HUES6 (cell line): ENCODE data around the gene HMGN4.
A peak's percentile ranks its signal among the peaks of the same experiment; 100 is the strongest.
"Not testable (repeated sequence)": the region's sequence is repeated elsewhere in the genome, so short reads cannot be mapped to it uniquely, and the experiment has no call there.

Experiments used
- H3K27ac ChIP-seq: 2 replicates; pipeline ENCODE4 v1.7.0; 2013; ENCODE audit warnings: low read depth, mild to moderate bottlenecking, low read length, inconsistent platforms
- H3K27me3 ChIP-seq: 2 replicates; pipeline ENCODE4 v1.6.1; 2013; ENCODE audit warnings: low read length; ENCODE audit not compliant: control insufficient read depth, insufficient read depth
- H3K36me3 ChIP-seq: 2 replicates; pipeline ENCODE4 v1.6.1; 2013; ENCODE audit warnings: low read length; ENCODE audit not compliant: control insufficient read depth, insufficient read depth
- H3K4me1 ChIP-seq: 2 replicates; pipeline ENCODE4 v1.6.1; 2013; ENCODE audit warnings: low read length; ENCODE audit not compliant: control insufficient read depth, insufficient read depth
- H3K4me3 ChIP-seq: 2 replicates; pipeline ENCODE4 v1.5.1; 2013; ENCODE audit warnings: low read depth, low read length
- H3K9ac ChIP-seq: one replicate; pipeline ENCODE4 v1.6.1; 2013; ENCODE audit warnings: mild to moderate bottlenecking, low read length
- H3K9me3 ChIP-seq: 2 replicates; pipeline ENCODE4 v1.6.1; 2013; ENCODE audit warnings: low read depth, low read length; ENCODE audit not compliant: control insufficient read depth, insufficient read depth

HMGN4 gene

DNA sequence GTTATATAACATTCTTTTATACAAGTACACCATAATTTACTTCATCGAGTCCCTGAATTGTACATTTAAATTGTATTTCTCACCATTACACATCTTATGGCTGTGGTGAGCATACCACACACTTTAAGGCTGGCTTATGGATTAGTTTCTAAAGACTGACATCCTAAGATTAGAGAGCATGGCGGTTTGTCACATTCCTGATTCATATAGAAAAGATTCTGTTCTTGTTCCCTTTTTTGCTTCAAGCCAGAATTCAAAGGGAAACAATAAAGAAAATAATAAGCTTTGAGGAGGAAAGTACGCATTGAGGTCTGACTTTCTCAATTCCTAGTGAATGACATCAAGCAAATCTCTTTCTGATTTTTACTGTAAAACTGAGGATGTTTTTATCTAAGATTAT lies 35.5 kb upstream of the HMGN4 start:
- Histone ChIP-seq H3K4me3 (no peak overlapping the region), H3K9me3 (no peaks in the 10 kb centered on the region), H3K27ac (no peak overlapping the region), H3K27me3 (peaks cover 43% of the 10 kb centered on the region), H3K36me3 (no peaks in the 10 kb centered on the region), H3K9ac (no peak overlapping the region), H3K4me1 (peaks cover 5% of the 10 kb centered on the region; the same call in 1 of the 2 replicates)

DNA sequence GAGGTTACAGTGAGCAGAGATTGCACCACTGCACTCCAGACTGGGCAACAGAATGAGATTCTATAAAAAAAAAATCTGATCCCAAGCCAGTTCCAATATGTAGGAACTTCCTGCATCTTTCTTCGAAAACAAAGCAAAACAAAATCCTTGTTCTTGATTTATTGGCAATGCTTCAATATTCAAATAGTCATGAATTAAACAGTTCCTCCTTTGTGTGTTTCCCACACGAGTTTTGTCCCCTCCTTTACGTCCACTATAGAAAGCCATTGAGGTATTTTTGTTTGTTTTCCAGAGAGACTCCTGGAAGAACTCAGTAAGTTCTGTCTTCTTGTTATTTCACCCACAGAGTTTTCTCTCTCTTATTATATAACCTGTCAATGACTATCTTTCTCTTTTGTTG lies 30.5 kb upstream of the HMGN4 start:
- H3K4me1 ChIP-seq, result no peaks in the 10 kb centered on the region
- H3K9me3 ChIP-seq, result no peaks in the 10 kb centered on the region
- no peak overlapping the region for H3K27ac ChIP-seq
- no peak overlapping the region for H3K4me3 ChIP-seq
- no peak overlapping the region for H3K9ac ChIP-seq
- no peaks in the 10 kb centered on the region for H3K36me3 ChIP-seq
- peaks cover 18% of the 10 kb centered on the region for H3K27me3 ChIP-seq

DNA sequence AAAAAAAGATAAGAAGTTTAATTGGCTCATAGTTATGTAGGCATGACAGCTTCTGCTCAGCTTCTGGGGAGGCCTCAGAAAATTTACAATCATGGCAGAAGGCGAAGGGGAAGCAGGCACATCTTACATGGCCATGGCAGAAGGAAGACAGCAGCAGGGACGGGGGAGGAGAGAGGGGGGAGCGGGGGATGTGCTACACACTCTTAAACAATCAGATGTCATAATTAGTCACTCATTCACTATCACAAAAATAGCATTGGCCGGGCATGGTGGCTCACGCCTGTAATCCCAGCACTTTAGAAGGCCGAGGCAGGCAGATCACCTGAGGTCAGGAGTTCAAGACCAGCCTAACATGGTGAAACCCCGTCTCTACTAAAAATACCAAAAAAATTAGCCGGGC lies 27.1 kb upstream of the HMGN4 start:
- not testable (repeated sequence) for H3K36me3 ChIP-seq, H3K27ac ChIP-seq, H3K27me3 ChIP-seq, H3K9me3 ChIP-seq, H3K4me1 ChIP-seq, H3K9ac ChIP-seq, H3K4me3 ChIP-seq

DNA sequence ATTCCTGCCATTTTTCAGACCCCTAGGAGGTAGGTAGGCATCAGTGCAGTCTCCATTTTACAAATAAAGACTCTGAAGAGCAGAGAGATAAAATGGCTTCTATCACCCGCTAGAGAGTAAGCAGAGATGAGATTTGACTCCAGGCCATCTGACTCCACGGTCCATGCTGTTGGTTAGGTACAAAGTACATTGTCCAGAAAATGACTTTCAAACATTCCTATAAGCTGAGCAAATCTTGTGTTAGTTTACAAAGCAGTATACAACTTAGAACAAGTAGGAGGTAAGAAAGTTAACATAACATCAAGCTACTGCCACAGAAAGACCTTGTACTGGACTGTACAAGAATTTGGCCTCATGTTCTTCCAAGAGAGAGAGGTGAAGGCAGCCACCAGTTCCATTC lies 23.2 kb upstream of the HMGN4 start:
- no peak overlapping the region for H3K27ac ChIP-seq
- no peak overlapping the region for H3K9ac ChIP-seq
- no peaks in the 10 kb centered on the region for H3K9me3 ChIP-seq
- no peak overlapping the region for H3K4me3 ChIP-seq
- H3K27me3 ChIP-seq, result no peaks in the 10 kb centered on the region
- no peaks in the 10 kb centered on the region for H3K36me3 ChIP-seq
- H3K4me1 ChIP-seq, result peaks cover 2% of the 10 kb centered on the region; the same call in 1 of the 2 replicates

DNA sequence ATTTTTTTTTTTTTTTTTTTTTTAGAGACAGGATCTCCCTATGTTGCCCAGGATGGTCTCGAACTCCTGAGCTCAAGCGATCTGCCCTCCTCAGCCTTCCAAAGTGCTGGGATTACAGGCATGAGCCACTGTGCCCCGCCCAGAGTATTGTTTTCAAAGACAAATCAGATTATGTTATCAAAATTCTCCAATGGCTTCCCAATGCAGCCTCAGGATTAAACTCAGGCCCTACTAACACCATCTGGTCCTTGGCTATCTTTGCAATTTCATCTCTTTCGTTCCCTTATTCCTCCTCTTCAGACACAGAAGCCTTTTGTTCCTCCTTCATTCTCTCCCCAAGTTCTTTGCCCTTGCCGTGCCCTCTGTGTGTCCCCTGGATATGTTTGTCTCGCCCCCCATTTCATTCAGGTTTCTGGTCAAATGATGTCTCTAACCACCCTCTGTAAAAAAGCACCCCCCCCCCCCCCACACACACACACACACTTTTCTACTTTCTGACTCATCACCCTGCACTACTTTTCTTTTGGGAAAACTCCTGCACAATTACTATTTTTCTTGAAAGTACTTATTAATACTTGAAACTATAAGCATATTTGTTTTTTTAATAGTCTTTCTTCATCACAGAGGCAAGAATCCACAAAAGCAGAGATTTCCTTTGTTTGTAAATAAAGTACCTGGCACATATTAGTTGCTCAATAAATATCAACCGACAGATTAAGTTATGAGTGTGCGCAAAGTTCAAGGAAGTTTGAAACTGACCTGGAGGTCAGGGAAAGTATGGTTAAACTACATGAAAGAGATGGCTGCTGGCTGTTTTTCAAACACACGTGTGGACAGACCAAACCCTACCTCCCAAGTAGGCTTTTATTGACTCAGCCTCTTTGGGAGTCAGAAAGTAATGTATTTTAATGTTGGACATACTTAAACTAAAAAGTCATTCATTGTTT lies 21.4 kb upstream of the HMGN4 start:
- Histone ChIP-seq H3K27ac (no peak overlapping the region), H3K36me3 (no peaks in the 10 kb centered on the region), H3K4me3 (no peak overlapping the region), H3K27me3 (no peaks in the 10 kb centered on the region), H3K4me1 (peaks cover 8% of the 10 kb centered on the region), H3K9ac (no peak overlapping the region), H3K9me3 (no peaks in the 10 kb centered on the region)

DNA sequence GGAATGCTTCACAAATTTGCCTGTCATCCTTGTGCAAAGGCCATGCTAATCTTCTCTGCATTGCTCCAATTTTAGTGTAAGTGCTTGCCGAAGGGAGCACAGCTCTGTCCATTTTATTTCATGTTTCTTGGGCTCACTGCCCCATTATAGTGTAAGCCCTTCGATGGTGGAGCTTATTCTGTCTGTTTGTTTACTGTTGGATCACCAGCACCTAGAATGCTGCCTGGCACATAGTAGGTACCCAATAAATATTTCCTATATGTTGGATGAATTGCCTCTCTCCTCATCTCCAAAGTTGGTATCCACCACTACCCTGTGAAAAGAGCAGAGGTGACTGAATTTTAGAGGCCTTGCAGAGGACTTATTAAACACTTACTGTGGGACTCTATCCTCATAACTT lies 18.8 kb upstream of the HMGN4 start:
- H3K4me1 ChIP-seq, result peaks cover 8% of the 10 kb centered on the region
- no peak overlapping the region for H3K27ac ChIP-seq
- H3K9ac ChIP-seq, result no peak overlapping the region
- H3K9me3 ChIP-seq, result no peaks in the 10 kb centered on the region
- H3K36me3 ChIP-seq, result no peaks in the 10 kb centered on the region
- H3K4me3 ChIP-seq, result no peak overlapping the region
- no peaks in the 10 kb centered on the region for H3K27me3 ChIP-seq

DNA sequence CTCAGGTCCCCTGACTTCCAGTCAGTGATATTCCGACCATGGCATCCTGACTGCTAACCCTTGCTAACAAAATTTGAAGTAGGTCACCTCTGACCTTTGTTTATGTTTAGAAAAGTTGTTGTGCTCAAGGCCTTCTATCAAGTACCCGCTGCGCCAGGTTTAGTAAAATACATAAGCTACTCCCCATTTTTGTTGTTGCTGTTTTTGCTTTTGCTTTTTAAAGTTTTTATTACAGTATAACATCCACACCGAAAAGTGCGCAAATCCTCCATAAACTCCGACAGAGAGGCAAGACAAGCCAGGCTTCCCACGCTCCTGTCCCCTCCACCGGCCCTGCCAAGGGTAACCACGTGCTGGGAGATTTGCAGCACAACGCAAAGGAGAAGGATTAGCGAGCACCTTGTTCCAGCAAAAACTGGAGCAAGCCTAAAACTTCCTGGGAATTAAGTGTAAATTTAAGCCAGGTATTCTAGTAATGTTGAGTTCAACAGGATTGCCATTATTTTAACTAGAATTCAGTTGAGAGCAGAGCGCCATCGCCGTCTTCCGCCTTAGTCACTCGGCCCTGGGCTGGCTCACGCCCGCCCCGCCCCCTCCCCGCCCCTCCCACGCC lies 17.8 kb upstream of the HMGN4 start:
- Histone ChIP-seq H3K9ac (peak overlapping the region; percentile 77), H3K4me3 (peak overlapping the region; percentile 63), H3K27ac (peak overlapping the region; percentile 52; the same call in 1 of the 2 replicates), H3K9me3 (no peaks in the 10 kb centered on the region), H3K27me3 (no peaks in the 10 kb centered on the region), H3K36me3 (no peaks in the 10 kb centered on the region), H3K4me1 (peaks cover 8% of the 10 kb centered on the region)

DNA sequence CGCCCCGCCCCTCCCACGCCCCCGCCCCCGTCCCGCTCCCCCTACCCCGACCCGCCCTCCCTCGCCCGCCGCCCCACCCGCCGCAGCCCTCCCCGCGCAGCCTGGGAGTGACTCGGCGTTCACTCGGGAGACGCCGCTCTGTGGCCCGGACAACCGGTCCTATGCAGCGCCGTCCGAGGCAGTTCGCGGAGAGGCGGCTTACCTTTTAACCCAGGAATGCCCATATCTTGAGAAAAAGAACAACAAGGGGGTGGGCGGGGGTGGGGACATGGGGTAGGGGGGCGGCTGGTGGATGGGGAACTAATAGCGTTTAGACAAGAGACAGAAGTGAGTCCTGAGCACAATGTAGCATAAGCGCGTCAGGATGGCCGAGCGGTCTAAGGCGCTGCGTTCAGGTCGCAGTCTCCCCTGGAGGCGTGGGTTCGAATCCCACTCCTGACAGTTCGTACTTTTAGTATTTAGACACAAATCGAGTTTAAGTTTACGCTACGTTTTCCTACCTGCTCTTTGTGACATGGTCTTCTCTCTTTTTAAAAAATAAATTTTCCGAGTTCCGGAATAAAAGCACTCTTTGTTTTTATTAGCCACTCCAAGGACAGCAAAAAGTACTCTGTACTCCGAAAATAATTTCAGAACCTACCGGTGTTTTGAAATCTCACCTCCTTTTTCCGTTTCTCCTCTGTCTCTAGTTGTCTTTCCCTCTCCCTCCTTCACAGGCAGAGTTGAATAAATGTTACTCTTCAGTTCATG lies 17.1 kb upstream of the HMGN4 start:
- Histone ChIP-seq H3K36me3 (no peaks in the 10 kb centered on the region), H3K4me1 (peaks cover 8% of the 10 kb centered on the region), H3K27ac (0 out of 2 replicates have a peak overlapping the region, but pooled peaks have one; percentile 81), H3K9ac (peak overlapping the region; percentile 93), H3K27me3 (no peaks in the 10 kb centered on the region), H3K4me3 (peak overlapping the region; percentile 74), H3K9me3 (no peaks in the 10 kb centered on the region)

DNA sequence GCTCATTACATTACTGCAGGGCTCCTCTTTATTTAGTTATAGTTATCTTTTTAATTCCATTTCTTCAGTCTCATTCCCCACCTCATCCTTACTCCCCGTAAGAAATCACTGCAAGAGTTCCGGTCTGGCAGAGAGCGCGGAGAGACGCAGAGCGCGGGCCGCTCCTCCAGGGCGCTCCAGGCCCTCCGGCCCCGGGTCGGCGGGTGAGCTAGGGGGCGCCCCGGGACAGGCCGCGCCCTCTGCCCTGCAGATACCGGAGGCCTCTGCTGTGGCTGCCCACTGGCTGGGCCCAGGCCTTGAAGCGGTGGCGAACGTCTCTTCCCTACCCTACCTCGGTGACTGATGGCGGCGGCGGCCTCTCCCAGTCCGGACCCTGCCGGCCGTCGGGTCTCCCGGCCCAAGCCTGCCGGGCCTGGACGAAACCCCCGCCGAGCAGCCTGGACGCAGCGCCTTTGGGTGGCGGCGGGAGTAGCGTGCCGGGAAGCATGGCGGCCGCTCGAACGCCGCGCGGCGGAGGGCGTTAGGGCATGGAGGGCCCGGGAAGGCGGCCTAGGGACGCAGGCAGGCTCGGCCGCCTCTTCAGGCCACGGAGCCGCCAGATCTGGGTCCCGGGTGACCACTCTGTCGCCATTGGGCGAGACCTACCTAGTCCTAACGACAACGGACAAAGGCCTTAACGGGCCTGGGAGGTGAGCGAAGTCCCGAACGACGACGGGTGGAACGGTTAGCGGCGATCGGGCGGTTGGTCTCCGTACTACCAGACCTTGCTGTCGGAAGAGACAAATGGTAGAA lies 16.4 kb upstream of the HMGN4 start:
- peak overlapping the region; percentile 93 for H3K9ac ChIP-seq
- peak overlapping the region; percentile 81 for H3K27ac ChIP-seq

DNA sequence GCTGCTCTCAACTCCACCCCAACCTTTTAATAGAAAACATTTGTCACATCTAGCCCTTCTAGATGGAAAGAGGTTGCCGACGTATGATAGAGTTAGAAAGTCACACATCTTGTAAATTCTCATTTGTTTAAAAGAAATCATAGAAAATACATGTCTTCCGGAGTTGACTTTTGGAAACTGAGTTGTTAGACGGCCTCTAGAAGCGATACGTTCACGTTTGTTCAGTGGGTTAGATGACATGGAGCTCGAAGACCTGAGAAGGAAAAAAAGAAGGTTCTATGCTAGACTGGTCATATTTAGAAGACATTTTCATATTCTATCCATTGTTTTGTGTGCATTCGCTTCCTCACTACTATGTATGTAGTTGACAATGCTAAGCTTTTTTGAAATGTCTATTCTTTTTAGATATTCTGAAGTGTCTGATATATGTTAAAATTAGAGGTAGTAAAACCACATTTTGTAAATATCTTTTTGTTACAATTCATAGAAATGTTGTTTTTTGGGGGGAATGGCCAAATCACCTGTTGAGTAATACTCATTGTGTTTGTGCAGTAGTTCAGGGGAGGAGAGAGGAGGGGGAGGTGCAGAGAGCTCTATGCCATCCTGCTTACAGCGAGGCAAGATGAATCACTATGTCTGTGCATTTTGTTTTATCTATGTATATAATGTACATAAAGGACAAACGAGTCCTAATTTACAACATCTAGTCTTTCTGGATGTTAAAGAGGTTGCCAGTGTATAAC lies 15.5 kb upstream of the HMGN4 start:
- peak overlapping the region; percentile 81; the same call in 1 of the 2 replicates for H3K27ac ChIP-seq
- peak overlapping the region; percentile 93 for H3K9ac ChIP-seq
- peak overlapping the region; percentile 74 for H3K4me3 ChIP-seq

More for the DNA sequence above, 16.4 kb upstream of the HMGN4 start:
- H3K9me3 ChIP-seq, result no peaks in the 10 kb centered on the region
- peak overlapping the region; percentile 74 for H3K4me3 ChIP-seq
- H3K4me1 ChIP-seq, result peaks cover 8% of the 10 kb centered on the region
- no peaks in the 10 kb centered on the region for H3K27me3 ChIP-seq
- no peaks in the 10 kb centered on the region for H3K36me3 ChIP-seq

More for the DNA sequence above, 15.5 kb upstream of the HMGN4 start:
- H3K9me3 ChIP-seq, H3K36me3 ChIP-seq, H3K27me3 ChIP-seq: not testable (repeated sequence)
- peaks cover 11% of the 10 kb centered on the region for H3K4me1 ChIP-seq
